Measurements from ENCODE around the gene FBXO17. TPM values are rescaled to one million over a fixed set of nuclear protein-coding genes. Genes with fewer than 3 reads are reported as not detected.

Gene FBXO17
- total and polyA plus RNA-seq, 2 of the 13 experiments (the other 11 are each of a cell fraction or from before 2014, with no cell fraction given) = 22.1 to 58.7 TPM

GRCh38 chr19:38899447-38900201 lies 75.9 kb downstream of the FBXO17 start, which contains the start of the genes NFKBIB and SIRT2 (continued):
- TF ChIP-seq ZNF513 (CRISPR knock-in tag; conservative IDR thresholded peaks at IDR 0.05) (no peak), GMEB1 (CRISPR knock-in tag; IDR thresholded peaks at IDR 0.05; ENCODE audit: borderline replicate concordance) (peak; percentile 98), ZBED4 (CRISPR knock-in tag; IDR thresholded peaks at IDR 0.05; ENCODE audit: borderline replicate concordance) (peak; percentile 68; the same call in 1 of the 2 replicates), ZNF24 (IDR thresholded peaks at IDR 0.05) (no peak), E2F1 (CRISPR knock-in tag; IDR thresholded peaks at IDR 0.05) (peak; percentile 89), ZNF350 (CRISPR knock-in tag; IDR thresholded peaks at IDR 0.05; ENCODE audit: borderline replicate concordance, low read depth) (peak; percentile 82), ZNF512B (CRISPR knock-in tag; IDR thresholded peaks at IDR 0.05; ENCODE audit: borderline replicate concordance) (no peak), KDM5A (IDR thresholded peaks at IDR 0.05; ENCODE audit: borderline replicate concordance, low read length) (no peak), ZNF609 (CRISPR knock-in tag; IDR thresholded peaks at IDR 0.05; ENCODE audit: borderline replicate concordance) (no peak; the same call in 1 of the 2 replicates), MYC (CRISPR knock-in tag; IDR thresholded peaks at IDR 0.05; ENCODE audit: borderline replicate concordance) (peak; percentile 75; the same call in 1 of the 2 replicates)
